Endothelial cell of umbilical vein (primary cell): ENCODE data around the gene CHD6. TPM values are rescaled to one million over a fixed set of nuclear protein-coding genes. Genes with fewer than 3 reads are reported as not detected.

Experiments used
- BruUV-seq: library from RNA; stranded (reverse); fragments of 400-500 nt; replicated peaks from 2 replicates; lab custom pipeline; 2021; lab: Mats Ljungman, UMichigan
- CTCF ChIA-PET: fragments of 300-600, 350-600 bp; sonication (Branson Sonifier 250); formaldehyde crosslinking; loops from one replicate; lab custom pipeline; 2021; ENCODE audit warnings: antibody characterized with exemption, inconsistent platforms; lab: Charles Lee
- POLR2A ChIA-PET: fragments of 300-600, 350-600 bp; sonication (Branson Sonifier 250); formaldehyde crosslinking; loops from one replicate; lab custom pipeline; 2021; ENCODE audit warnings: antibody characterized with exemption, inconsistent platforms; lab: Charles Lee
- DNase-seq: peaks from one replicate; pipeline ENCODE4 v3.0.0-alpha.2; 2011; ENCODE audit warnings: low read depth, low spot score
- FAIRE-seq: peaks from 2 replicates; lab custom pipeline; 2011; peaks lifted over from hg19 to GRCh38; lab: Jason Lieb, UNC
- H2AFZ ChIP-seq: 2 replicates; pipeline ENCODE4 v1.6.0; 2012; ENCODE audit warnings: low read depth, low read length, control low read depth, inconsistent platforms
- H3K27ac ChIP-seq: 2 replicates; pipeline ENCODE4 v1.5.1; 2011; ENCODE audit warnings: low read depth, mild to moderate bottlenecking, control low read depth, low read length, moderate library complexity; ENCODE audit not compliant: insufficient read depth
- H3K27me3 ChIP-seq, 2 experiments: 2 replicates each; pipeline versions ENCODE4 v1.6.0 to v1.6.1; 2011; ENCODE audit warnings: low read length in 2 of 2, mixed read lengths in 1 of 2; ENCODE audit not compliant: control insufficient read depth in 2 of 2, insufficient read depth in 2 of 2
- H3K36me3 ChIP-seq, 2 experiments: 2 replicates in 1 of 2; 3 replicates in 1 of 2; pipeline ENCODE4 v1.5.1; 2011; ENCODE audit warnings: low read length in 2 of 2, mild to moderate bottlenecking in 1 of 2, moderate library complexity in 1 of 2; ENCODE audit not compliant: control insufficient read depth in 2 of 2, insufficient read depth in 2 of 2; ENCODE audit errors: extremely low read depth in 1 of 2
- H3K4me1 ChIP-seq: 3 replicates; pipeline ENCODE4 v1.5.1; 2011; ENCODE audit warnings: mild to moderate bottlenecking, low read length; ENCODE audit not compliant: control insufficient read depth, insufficient read depth; ENCODE audit errors: extremely low read depth
- H3K4me2 ChIP-seq: 2 replicates; pipeline ENCODE4 v1.6.1; 2011; ENCODE audit warnings: low read length, control low read depth, mixed read lengths; ENCODE audit not compliant: insufficient read depth
- H3K4me3 ChIP-seq, 3 experiments: fragments of 200-600 bp in 1 of 3; sonication (generic), shearing (Covaris generic) in 1 of 3; replicated peaks in 1 of 3; 2 replicates each; pipeline ENCODE4 v1.5.1; 2011 to 2016; ENCODE audit warnings: control low read depth in 3 of 3, low read length in 3 of 3, mild to moderate bottlenecking in 2 of 3, inconsistent platforms in 1 of 3, low read depth in 1 of 3, moderate library complexity in 1 of 3; ENCODE audit not compliant: insufficient read depth in 1 of 3
- H3K79me2 ChIP-seq: 2 replicates; pipeline ENCODE4 v1.6.0; 2012; ENCODE audit warnings: low read length, inconsistent platforms; ENCODE audit not compliant: control insufficient read depth, insufficient read depth
- H3K9ac ChIP-seq: replicated peaks from 2 replicates; pipeline ENCODE3; 2011; ENCODE audit warnings: low read length, control low read depth; ENCODE audit not compliant: insufficient read depth; ENCODE audit errors: extremely low read depth
- H3K9me1 ChIP-seq: replicated peaks from 3 replicates; pipeline ENCODE4 v1.6.0; 2011; ENCODE audit warnings: mild to moderate bottlenecking, low read length; ENCODE audit not compliant: control insufficient read depth, insufficient read depth; ENCODE audit errors: extremely low read depth
- H3K9me3 ChIP-seq: replicated peaks from 2 replicates; pipeline ENCODE4 v1.5.1; 2012; ENCODE audit warnings: low read length, inconsistent platforms; ENCODE audit not compliant: control insufficient read depth, insufficient read depth
- H4K20me1 ChIP-seq: replicated peaks from 2 replicates; pipeline ENCODE3; 2011; ENCODE audit warnings: mild to moderate bottlenecking, low read length; ENCODE audit not compliant: control insufficient read depth, insufficient read depth; ENCODE audit errors: extremely low read depth
- EZH2 ChIP-seq: IDR thresholded peaks from 2 replicates; pipeline ENCODE4 v1.6.1; 2012; ENCODE audit warnings: borderline replicate concordance, low read depth, mild to moderate bottlenecking, moderate library complexity, low read length, inconsistent platforms; ENCODE audit not compliant: severe bottlenecking
- FOS ChIP-seq: IDR thresholded peaks from 2 replicates; pipeline ENCODE4 v1.6.1; 2011; ENCODE audit warnings: mild to moderate bottlenecking, low read length, moderate library complexity, borderline replicate concordance; ENCODE audit not compliant: insufficient read depth
- GATA2 ChIP-seq: IDR thresholded peaks from 2 replicates; pipeline ENCODE4 v1.7.0; 2011; ENCODE audit warnings: low read depth, mild to moderate bottlenecking, moderate library complexity, mixed read lengths, low read length; ENCODE audit not compliant: insufficient read length, insufficient read depth
- dilution Hi-C: fragments of 300-500 bp; cut with MboI; formaldehyde crosslinking; loops from one replicate; pipeline ENCODE4 v1.15.0; 2019; ENCODE audit warnings: low sequenced_read_pairs; ENCODE audit not compliant: extremely low pct_ligation_motif_present
- intact Hi-C: fragments of 100-400 bp; cut with micrococcal nuclease; formaldehyde crosslinking; loops from one replicate; pipeline ENCODE4 v1.10.0; 2022
- polyA plus RNA-seq, 4 experiments: library from polyadenylated mRNA; depleted of rRNA in 3 of 4; stranded (reverse) in 3 of 4; unstranded in 1 of 4; fragments of >200 nt; gene quantifications; 2 replicates each; pipeline versions ENCODE4 v1.2.1 to v1.2.3, GENCODE V29; 2011 to 2012; ENCODE audit warnings: missing spikeins in 1 of 4
- total RNA-seq: library from RNA; stranded (reverse); gene quantifications from 2 replicates; pipeline ENCODE4 v1.2.3, GENCODE V29; 2021

CHD6 gene
- total and polyA plus RNA-seq, 2 donors (not counting 3 experiments of a cell fraction or from before 2014, with no cell fraction given) = 7.2 to 33.7 TPM

DNA sequence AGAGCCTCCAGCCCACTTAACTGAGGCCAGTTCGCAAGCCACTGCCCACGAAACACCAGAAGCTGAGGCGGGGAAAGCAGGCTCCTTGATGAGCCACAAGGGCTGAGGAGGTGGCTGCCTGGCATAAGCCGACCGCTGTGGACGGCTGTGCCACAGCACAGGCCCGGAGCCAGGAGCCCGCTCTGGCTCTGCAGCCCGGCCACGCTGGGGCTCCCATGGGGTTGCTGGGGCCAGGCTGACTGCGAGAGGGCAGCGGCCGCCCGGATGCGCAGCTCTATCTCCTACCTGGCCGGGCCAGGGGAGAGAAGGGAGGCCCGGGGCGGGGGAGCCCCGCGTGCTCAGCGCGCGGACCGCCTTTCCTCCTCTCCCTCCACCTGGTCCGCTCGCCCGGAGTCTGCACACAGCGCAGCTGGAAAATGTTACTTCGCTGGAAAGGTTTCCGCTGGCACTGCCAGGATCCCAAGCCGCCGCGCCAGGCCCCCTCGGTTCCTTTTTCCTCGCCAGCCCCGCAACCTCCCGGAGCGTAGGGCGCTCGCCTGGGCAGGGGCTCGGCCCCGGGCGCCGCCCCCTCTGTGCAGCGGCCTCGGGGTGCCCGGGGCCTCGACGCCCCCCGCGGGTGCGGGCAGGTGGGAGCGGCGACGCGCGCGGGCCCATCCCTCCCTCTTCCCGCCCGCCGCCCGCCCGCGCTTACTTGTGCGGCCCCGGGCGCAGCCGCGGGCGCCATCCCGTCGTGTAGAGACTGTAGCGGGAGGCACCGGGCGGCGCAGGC, 252.2 kb downstream of the CHD6 start:
- Histone ChIP-seq H2AFZ (no peak overlapping the region), H3K9me1 (no peaks in the 10 kb centered on the region), H3K27ac (no peak overlapping the region), H3K36me3 (no peaks in the 10 kb centered on the region), H3K79me2 (no peaks in the 10 kb centered on the region), H4K20me1 (no peaks in the 10 kb centered on the region), H3K4me3 (peak overlapping the region in 1 of 3 experiments; percentile 19), H3K27me3 (peaks cover 27 to 34% of the 10 kb centered on the region in 2 experiments), H3K4me1 (no peaks in the 10 kb centered on the region), H3K9me3 (no peaks in the 10 kb centered on the region), H3K4me2 (no peak overlapping the region), H3K9ac (no peak overlapping the region)
- FAIRE-seq = no peak
- TF ChIP-seq GATA2 (no peak), EZH2 (peak; percentile 82)
- dilution Hi-C loops = no loop called here
- no peak for DNase-seq
- ChIA-PET CTCF (interaction anchor here (0.5 kb wide), 1 partner anchor 260 kb away, joined by 3 read pairs; no protein-coding TSS in a partner anchor), POLR2A (no interaction called here)
- no TSS peak for BruUV-seq
- intact Hi-C loops = no loop called here

GRCh38 chr20:41364967-41365765, 253.0 kb downstream of the CHD6 start:
- H3K36me3 ChIP-seq = no peaks in the 10 kb centered on the region
- H4K20me1 ChIP-seq = no peaks in the 10 kb centered on the region
- CTCF ChIA-PET = interaction anchor here (0.5 to 1.5 kb wide), 2 partner anchors 192 to 261 kb away, joined by 3 to 8 read pairs; no protein-coding TSS in a partner anchor
- no peak overlapping the region for H3K9ac ChIP-seq
- H3K9me3 ChIP-seq = no peaks in the 10 kb centered on the region
- no peak overlapping the region for H2AFZ ChIP-seq
- H3K9me1 ChIP-seq = no peaks in the 10 kb centered on the region
- no peak for FAIRE-seq
- no peaks in the 10 kb centered on the region for H3K4me1 ChIP-seq
- intact Hi-C loops (no loop called here), dilution Hi-C loops (no loop called here)
- POLR2A ChIA-PET = no interaction called here
- H3K79me2 ChIP-seq = no peaks in the 10 kb centered on the region
- no peak for DNase-seq
- peaks cover 27 to 34% of the 10 kb centered on the region in 2 experiments for H3K27me3 ChIP-seq
- no peak overlapping the region for H3K4me2 ChIP-seq
- no peak overlapping the region for H3K4me3 ChIP-seq
- H3K27ac ChIP-seq = no peak overlapping the region
- TF ChIP-seq FOS = no peak
- no TSS peak for BruUV-seq
